ENCODE results near the gene PTPRN2. TPM values are rescaled to one million over a fixed set of nuclear protein-coding genes. Genes with fewer than 3 reads are reported as not detected.
A peak's percentile ranks its signal among the peaks of the same experiment; 100 is the strongest.
"Not testable (repeated sequence)": the region's sequence is repeated elsewhere in the genome, so short reads cannot be mapped to it uniquely, and the experiment has no call there.

PTPRN2 gene
- total and polyA plus RNA-seq, 2 donors from 2014 or later, result 4.8 to 6.2 TPM

DNA sequence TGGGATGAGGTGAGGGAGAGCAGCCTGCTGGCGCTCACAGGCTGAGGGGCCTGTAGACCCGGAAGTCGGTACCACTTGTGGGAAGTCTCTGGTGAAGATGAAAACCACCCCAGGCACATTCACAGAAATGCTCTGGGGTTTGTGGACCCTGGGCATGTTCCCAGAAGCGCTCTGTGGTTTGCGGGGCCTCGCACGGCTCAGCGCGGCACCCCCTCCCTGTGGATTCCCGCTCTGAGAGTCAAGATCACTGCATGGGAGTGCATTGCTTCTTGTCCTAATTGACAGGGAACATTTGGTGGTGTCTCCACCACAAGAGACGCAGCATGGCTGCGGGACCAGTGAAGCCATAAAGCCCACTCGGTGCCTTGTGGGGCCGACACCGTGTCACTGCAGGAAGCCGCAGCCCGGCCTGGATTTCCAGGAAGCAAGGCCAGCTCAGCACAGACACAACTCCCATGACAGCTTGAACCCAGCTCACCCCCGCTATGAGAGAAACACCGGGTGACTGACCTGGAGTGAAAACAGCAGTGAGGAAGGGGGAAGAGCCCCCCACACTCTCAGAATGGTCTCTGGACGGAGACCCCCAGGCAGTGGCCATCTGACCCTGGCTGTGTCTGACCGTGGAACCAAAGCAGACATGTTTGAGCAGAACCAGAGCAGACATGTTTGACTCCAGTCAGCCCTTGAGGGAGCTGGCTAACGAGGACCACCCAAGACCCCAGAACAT, 157.2 kb downstream of the PTPRN2 start:
- H3K9ac ChIP-seq (ENCODE audit: low read length in 3 of 3), result no peak overlapping the region
- TF ChIP-seq CTCF (IDR thresholded peaks at IDR 0.05; ENCODE audit: borderline replicate concordance, extremely low read depth, insufficient read depth), result no peak
- H3K4me3 ChIP-seq (ENCODE audit: low read length in 3 of 3), result no peak overlapping the region
- no peaks in the 10 kb centered on the region for H3K36me3 ChIP-seq (ENCODE audit: control insufficient read depth in 2 of 3, insufficient read depth in 3 of 3, low read length in 3 of 3)
- intact Hi-C loops (cut with DNase I), result no loop called here
- peaks cover 0 to 5% (median 0%) of the 10 kb centered on the region in 3 donors for H3K4me1 ChIP-seq (ENCODE audit: control insufficient read depth in 2 of 3, insufficient read depth in 2 of 3, low read depth in 1 of 3, low read length in 3 of 3)
- no peak for FAIRE-seq
- no peak overlapping the region for H3K27ac ChIP-seq (ENCODE audit: low read depth in 2 of 2, low read length in 2 of 2)
- peak in 2 of 5 donors; percentile 4 to 64 for DNase-seq
- no peaks in the 10 kb centered on the region for H3K27me3 ChIP-seq (ENCODE audit: control insufficient read depth, insufficient read depth, low read length)
- no peaks in the 10 kb centered on the region for H3K9me3 ChIP-seq (ENCODE audit: control insufficient read depth in 2 of 3, insufficient read depth in 1 of 3, low read length in 3 of 3)

DNA sequence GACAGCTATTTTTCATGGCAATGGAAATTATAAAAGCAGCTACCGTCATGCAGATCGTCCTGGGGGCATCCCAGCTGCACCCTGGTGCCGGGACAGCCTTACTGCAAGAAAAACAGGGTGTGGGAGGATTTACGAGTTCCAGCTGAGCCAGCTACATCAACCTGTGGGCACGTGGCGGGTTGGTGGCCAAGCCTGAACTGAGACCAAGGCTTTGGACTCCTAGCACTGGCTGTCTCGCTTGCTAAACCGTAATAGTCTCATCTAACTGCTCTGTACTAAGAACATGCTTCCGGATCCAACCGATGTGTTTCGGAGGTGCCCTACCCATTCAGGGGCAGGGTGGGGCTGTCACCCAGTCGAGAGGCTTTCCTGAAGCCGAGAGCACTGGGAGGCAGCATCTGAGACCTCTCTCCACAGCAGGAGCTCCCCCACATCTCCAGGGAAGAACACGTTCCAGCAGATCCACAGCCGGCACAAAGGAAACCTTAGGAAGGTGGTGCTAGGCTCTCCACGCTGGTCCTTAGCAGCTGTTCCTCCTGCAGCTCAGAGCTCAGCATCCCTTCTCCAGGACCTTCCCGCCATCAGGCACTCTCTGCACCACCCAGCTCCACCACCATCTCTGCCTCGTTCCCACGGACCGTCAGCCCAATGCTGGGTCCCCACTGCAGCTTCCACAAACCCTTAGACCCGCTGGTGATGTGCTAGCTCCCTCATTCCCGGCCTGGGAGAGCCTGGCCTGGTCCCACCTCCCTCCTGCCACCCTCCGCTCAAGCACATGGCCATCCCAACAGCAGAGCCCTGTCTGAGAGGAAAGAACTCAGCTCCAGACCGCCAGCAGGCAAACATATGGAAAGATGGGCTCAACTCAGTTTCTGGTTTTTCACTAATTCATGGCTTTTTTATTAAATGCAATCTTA, 158.5 kb downstream of the PTPRN2 start:
- intact Hi-C loops (cut with DNase I), result no loop called here
- no peak overlapping the region for H3K4me3 ChIP-seq (ENCODE audit: low read length in 3 of 3)
- no peak for TF ChIP-seq CTCF (IDR thresholded peaks at IDR 0.05; ENCODE audit: borderline replicate concordance, extremely low read depth, insufficient read depth)
- no peaks in the 10 kb centered on the region for H3K36me3 ChIP-seq (ENCODE audit: control insufficient read depth in 2 of 3, insufficient read depth in 3 of 3, low read length in 3 of 3)
- peaks cover 0 to 5% (median 0%) of the 10 kb centered on the region in 3 donors for H3K4me1 ChIP-seq (ENCODE audit: control insufficient read depth in 2 of 3, insufficient read depth in 2 of 3, low read depth in 1 of 3, low read length in 3 of 3)
- no peak overlapping the region for H3K27ac ChIP-seq (ENCODE audit: low read depth in 2 of 2, low read length in 2 of 2)
- H3K27me3 ChIP-seq (ENCODE audit: control insufficient read depth, insufficient read depth, low read length), result no peaks in the 10 kb centered on the region
- FAIRE-seq (no peak), DNase-seq (peak in 3 of 5 donors; percentile 52 to 64 (median 59))
- no peaks in the 10 kb centered on the region for H3K9me3 ChIP-seq (ENCODE audit: control insufficient read depth in 2 of 3, insufficient read depth in 1 of 3, low read length in 3 of 3)
- H3K9ac ChIP-seq (ENCODE audit: low read length in 3 of 3), result no peak overlapping the region

DNA sequence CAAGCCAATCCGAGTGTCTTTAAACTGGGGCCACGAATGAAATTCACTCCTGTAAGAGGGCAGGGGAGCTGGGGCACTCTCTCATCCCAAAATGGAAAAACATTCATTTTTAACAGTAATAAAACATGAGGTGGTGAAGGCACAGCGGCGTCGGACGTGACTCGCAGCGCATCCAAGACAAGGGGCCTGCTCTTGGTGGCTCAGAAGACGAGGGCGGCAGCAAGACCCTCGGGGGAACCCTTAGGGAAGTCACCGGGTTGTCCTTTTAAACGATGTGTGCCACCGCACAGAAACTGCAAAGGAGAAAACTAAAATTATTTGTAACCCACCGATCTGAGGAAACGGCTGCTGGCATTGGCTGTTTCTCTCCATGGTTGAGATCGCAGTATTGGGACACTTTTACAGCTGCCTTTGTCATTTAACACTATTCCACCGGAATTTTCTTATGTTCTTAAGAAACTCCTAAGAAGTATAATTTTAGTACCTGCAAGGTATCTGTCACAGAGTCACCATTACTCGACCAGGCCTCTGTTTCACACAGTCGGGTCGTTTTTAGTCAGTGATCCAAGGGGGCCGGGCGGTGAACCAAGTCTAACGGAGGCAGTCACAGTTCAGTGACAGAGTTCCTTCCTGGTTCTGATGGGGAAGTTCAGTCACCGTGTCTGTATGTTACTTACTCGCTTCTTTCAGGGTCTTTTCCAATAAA, 159.3 kb downstream of the PTPRN2 start:
- TF ChIP-seq CTCF (IDR thresholded peaks at IDR 0.05; ENCODE audit: borderline replicate concordance, extremely low read depth, insufficient read depth), result no peak
- no peaks in the 10 kb centered on the region for H3K36me3 ChIP-seq (ENCODE audit: control insufficient read depth in 2 of 3, insufficient read depth in 3 of 3, low read length in 3 of 3)
- DNase-seq, result peak in 1 of 5 donors; percentile 57
- H3K9me3 ChIP-seq (ENCODE audit: control insufficient read depth in 2 of 3, insufficient read depth in 1 of 3, low read length in 3 of 3), result no peaks in the 10 kb centered on the region
- no peak for FAIRE-seq
- H3K27ac ChIP-seq (ENCODE audit: low read depth in 2 of 2, low read length in 2 of 2), result no peak overlapping the region
- H3K4me3 ChIP-seq (ENCODE audit: low read length in 3 of 3), result no peak overlapping the region
- H3K27me3 ChIP-seq (ENCODE audit: control insufficient read depth, insufficient read depth, low read length), result no peaks in the 10 kb centered on the region
- intact Hi-C loops (cut with DNase I), result no loop called here
- H3K4me1 ChIP-seq (ENCODE audit: control insufficient read depth in 2 of 3, insufficient read depth in 2 of 3, low read depth in 1 of 3, low read length in 3 of 3), result peaks cover 0 to 5% (median 0%) of the 10 kb centered on the region in 3 donors
- H3K9ac ChIP-seq (ENCODE audit: low read length in 3 of 3), result no peak overlapping the region

GRCh38 chr7:158425676-158426075, 161.9 kb downstream of the PTPRN2 start:
- H3K4me3 ChIP-seq (ENCODE audit: low read length in 3 of 3); DNase-seq; H3K9ac ChIP-seq (ENCODE audit: low read length in 3 of 3); H3K4me1 ChIP-seq (ENCODE audit: control insufficient read depth in 2 of 3, insufficient read depth in 2 of 3, low read depth in 1 of 3, low read length in 3 of 3); FAIRE-seq; H3K27me3 ChIP-seq (ENCODE audit: control insufficient read depth, insufficient read depth, low read length); H3K36me3 ChIP-seq (ENCODE audit: control insufficient read depth in 2 of 3, insufficient read depth in 3 of 3, low read length in 3 of 3); H3K9me3 ChIP-seq (ENCODE audit: control insufficient read depth in 2 of 3, insufficient read depth in 1 of 3, low read length in 3 of 3); H3K27ac ChIP-seq (ENCODE audit: low read depth in 2 of 2, low read length in 2 of 2); intact Hi-C loops (cut with DNase I): not testable (repeated sequence)

Measured in kidney (tissue), 14 donors.